NCI-H524 (cell line): ENCODE results near the gene CCDC157.

Experiments
- DNase-seq, 2 experiments: peaks; one replicate each; lab custom pipeline; 2025; lab: John Stamatoyannopoulos, UW

CCDC157 gene

GRCh38 chr22:30357650-30358215, 926 bp downstream of the CCDC157 start:
- no peak for DNase-seq

DNA sequence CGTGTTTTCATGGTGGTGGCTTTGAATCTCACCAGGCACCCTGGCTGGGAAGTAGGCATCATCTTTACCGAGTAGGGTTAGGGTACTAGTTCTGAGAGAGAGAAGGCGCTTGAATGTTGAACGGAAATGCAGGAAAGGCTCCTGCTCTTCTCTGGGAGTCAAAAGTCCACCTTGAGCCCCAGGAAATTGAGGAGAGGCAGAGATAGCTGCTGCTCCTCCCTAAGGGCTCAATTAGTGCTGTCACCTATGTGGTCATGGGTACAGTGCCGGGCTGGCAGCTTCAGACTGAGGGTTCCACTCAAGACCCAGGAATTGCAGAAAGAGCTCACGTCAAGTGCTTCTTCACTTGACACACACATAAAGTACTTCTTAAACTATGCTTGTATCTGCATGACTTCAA, 1.7 kb downstream of the CCDC157 start:
- DNase-seq: no peak

DNA sequence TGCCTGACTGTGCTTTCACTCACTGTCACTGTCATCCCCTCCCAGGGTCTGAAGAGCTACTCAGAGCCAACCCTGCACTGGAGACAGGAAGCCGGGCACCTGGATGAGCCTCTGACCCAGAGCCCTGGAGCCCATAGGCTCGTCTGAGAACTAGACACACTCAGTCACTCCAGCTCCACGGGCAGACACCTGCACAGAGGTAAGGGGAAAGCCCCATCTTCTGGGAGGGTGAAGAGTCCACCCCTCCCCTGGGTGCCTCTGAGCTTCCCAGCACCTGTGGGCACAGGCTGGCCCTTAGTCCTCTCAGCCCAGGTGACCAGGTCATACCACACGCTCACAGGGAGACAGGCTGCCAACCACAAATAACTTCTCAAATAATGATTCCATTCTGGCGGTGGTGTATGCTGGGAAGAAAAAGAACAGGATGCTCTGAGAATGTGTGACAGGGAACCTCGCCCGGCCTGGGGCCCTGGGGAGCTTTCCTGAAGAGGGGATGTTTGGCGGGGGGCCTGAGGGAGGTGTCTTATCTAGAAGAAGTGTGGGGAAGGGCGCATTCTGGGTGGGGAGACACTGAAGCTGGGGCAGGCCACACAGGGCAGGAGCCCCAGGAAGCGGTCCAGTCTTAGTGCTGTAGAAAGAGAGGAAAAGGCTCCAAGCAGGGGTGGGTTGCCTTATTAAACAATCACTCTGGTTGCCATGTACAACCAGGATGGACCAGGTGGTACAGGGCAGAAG, 5.3 kb downstream of the CCDC157 start:
- no peak for DNase-seq

- peak in 1 of 2 experiments; percentile 64 for DNase-seq
Observed at GRCh38 chr22:30362651-30363281, 6.0 kb downstream of the CCDC157 start.

DNA sequence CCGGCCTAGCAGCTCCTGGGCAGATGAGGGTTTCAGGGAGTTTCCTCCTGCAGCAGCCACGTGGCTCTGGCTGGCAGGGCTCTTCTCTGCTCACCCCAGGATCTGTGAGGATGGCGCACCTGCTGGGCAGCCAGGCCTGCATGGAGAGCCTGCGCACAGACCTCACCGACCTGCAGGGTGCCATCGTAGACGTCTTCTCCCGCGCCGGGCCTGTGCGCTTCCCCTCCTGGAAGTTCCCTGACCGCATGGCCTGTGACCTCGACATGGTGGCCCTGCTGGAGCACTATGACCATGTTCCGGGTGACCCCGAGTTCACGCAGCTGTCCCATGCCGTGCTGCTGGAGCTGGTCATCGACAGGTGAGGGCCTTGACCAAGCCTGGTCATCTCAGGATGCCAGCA, 9.1 kb downstream of the CCDC157 start:
- DNase-seq: no peak

DNA sequence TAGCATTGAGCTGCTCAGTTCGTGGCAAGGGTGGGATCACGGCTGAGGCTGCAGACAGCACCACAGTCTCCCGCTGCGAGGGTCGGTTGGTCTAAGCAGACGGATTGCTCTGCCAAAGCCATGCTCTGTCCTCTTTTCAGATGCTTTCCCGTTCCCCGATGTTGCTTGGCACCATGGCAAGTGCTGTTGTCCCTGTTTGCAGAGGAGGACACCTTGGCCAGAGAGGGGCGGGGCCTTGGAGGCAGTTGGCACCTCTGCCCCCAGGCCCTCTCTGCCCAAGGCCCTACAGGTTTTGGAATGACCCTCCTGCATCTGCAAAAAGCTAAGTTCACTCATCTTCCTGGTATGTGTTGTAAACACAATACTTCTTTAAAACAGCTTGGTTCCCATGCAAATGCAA, 11.6 kb downstream of the CCDC157 start:
- no peak for DNase-seq

DNA sequence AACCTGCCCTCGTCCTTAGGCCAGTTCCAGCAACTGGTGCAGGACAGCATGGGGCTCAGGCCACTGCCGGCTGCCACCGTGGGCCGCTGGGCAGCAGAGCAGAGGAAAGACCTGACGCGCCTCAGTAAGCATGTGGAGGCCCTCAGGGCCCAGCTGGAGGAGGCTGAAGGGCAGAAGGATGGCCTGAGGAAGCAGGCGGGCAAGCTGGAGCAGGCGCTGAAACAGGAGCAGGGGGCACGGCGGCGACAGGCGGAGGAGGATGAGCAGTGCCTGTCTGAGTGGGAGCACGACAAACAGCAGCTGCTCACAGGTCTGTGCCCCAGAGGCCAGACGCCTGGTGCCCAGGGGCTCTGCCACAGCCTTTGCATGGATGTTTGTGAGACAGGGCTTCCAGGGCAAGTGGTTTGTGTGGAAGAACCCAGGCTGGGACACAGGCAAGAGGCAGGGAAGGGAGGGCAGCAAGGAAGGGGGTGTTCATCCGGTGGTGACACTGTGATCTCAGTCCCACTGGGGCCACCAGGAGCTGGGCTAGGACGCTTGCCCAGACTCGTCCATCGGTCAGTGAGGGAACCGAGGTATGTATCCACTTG, 13.9 kb downstream of the CCDC157 start:
- peak; percentile 81 to 88 for DNase-seq

DNA sequence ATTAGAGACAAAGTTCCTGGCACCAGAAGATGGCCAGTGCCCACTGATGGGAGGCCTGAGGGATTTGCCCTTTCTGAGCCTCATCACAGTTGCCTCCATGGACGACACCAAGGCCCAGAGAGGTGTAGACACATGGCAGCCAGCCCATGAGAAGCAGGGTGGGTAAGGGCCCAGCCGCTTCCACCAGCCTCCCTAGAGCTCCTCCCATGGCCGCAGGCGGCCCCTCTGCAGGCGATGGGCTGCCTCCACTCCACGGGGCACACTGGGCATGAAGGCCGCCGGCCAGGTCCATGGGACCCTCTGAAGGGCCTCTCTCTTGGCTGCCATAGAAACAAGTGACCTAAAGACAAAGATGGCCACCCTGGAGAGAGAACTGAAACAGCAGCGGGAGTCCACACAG, 14.5 kb downstream of the CCDC157 start:
- DNase-seq: no peak

- peak; percentile 18 to 70 for DNase-seq
Observed at GRCh38 chr22:30371981-30372380, 15.2 kb downstream of the CCDC157 start.

- DNase-seq: no peak
Observed at GRCh38 chr22:30372915-30373314, 16.1 kb downstream of the CCDC157 start.

- peak in 1 of 2 experiments; percentile 29 for DNase-seq
Observed at GRCh38 chr22:30373331-30374325, 16.8 kb downstream of the CCDC157 start.

GRCh38 chr22:30375312-30375849, 18.6 kb downstream of the CCDC157 start:
- DNase-seq: no peak

DNA sequence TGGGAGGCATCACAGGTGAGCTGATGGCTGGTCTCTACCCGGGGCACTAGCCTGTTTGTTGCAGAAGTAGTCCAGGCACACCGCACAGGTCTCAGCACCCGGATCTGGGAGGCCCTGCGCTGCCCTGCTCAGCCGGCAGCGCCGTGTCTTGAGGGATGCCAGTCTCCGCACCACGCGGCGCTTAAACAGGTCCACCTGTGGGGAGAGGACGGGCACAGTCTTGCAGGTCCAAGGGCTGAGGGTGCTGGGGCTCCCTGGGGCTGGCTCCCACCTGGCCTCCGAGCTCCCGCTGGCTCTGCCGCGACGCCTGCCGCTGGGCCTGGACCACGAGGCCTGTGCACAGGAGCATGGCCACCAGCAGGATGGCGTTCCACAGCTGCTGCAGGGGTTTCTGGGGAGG, 23.2 kb downstream of the CCDC157 start:
- DNase-seq: no peak

GRCh38 chr22:30381264-30381663, 24.5 kb downstream of the CCDC157 start:
- DNase-seq: no peak

DNA sequence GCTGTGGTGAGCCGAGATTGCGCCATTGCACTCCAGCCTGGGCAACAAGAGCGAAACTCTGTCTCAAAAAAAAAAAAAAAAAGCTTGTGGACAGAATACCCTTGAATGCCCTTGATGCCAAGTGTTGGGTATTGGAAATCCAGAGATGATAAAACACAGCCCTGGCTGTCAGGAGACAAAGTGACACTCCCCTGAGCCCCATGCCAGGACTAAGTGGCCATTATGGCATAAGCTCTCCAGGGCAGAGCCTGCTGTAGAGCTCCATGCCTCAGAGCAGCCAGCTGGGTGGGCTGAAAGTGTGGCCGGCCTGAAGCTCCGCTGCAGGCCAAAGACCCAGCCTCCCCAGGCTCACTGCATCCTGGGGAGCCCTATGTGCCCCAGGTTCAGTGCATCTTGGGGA, 25.5 kb downstream of the CCDC157 start:
- DNase-seq: no peak

- no peak for DNase-seq
Observed at GRCh38 chr22:30383061-30383460, 26.3 kb downstream of the CCDC157 start.

DNA sequence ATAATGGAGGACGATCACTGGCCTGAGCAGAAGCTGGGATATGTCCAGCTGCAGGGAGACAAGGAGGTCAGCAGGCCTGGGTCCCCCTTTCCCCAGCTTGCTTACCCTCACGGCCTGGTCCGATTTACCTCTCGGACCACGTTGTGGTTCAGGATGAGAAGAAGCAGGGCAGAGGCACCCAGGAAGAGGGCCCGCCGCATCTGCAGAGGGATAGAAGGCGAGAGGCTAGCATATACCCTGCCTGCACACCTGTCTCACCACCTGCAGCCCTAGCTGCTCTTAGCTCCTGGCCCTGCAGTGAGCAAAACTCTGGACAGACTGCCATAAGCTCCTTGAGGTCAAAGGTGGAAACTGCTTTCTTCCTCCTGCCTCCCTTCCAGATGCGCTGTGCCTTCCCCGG, 29.1 kb downstream of the CCDC157 start:
- DNase-seq: no peak

GRCh38 chr22:30386608-30386959, 29.8 kb downstream of the CCDC157 start:
- no peak for DNase-seq

- peak; percentile 87 to 93 for DNase-seq
Observed at GRCh38 chr22:30386960-30387827, 30.4 kb downstream of the CCDC157 start, which contains the start of gene RNF215. RNF215 (minus strand) TSS chr22:30387411; CDS start chr22:30387313, 98 bp downstream.

- DNase-seq: peak; percentile 86 to 94
Observed at GRCh38 chr22:30390974-30391691, 34.3 kb downstream of the CCDC157 start.
